ENCODE data around the gene SPATA32.
A peak's percentile ranks its signal among the peaks of the same experiment; 100 is the strongest.

Gene SPATA32

GRCh38 chr17:45300060-45300751 lies 38.3 kb upstream of the SPATA32 start:
- DNase-seq (ENCODE audit: low spot score): no peak
- TF ChIP-seq, protein P1, sequence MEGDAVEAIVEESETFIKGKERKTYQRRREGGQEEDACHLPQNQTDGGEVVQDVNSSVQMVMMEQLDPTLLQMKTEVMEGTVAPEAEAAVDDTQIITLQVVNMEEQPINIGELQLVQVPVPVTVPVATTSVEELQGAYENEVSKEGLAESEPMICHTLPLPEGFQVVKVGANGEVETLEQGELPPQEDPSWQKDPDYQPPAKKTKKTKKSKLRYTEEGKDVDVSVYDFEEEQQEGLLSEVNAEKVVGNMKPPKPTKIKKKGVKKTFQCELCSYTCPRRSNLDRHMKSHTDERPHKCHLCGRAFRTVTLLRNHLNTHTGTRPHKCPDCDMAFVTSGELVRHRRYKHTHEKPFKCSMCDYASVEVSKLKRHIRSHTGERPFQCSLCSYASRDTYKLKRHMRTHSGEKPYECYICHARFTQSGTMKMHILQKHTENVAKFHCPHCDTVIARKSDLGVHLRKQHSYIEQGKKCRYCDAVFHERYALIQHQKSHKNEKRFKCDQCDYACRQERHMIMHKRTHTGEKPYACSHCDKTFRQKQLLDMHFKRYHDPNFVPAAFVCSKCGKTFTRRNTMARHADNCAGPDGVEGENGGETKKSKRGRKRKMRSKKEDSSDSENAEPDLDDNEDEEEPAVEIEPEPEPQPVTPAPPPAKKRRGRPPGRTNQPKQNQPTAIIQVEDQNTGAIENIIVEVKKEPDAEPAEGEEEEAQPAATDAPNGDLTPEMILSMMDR (IDR thresholded peaks at IDR 0.05; ENCODE audit: extremely low read depth, missing control alignments): no peak

GRCh38 chr17:45299361-45299760 lies 37.5 kb upstream of the SPATA32 start:
- TF ChIP-seq, protein P1 (IDR thresholded peaks at IDR 0.05; ENCODE audit: extremely low read depth, missing control alignments): no peak
- DNase-seq (ENCODE audit: low spot score): no peak

GRCh38 chr17:45298546-45299285 lies 36.8 kb upstream of the SPATA32 start:
- DNase-seq (ENCODE audit: low spot score): no peak
- TF ChIP-seq, protein P1 (IDR thresholded peaks at IDR 0.05; ENCODE audit: extremely low read depth, missing control alignments): no peak

DNA sequence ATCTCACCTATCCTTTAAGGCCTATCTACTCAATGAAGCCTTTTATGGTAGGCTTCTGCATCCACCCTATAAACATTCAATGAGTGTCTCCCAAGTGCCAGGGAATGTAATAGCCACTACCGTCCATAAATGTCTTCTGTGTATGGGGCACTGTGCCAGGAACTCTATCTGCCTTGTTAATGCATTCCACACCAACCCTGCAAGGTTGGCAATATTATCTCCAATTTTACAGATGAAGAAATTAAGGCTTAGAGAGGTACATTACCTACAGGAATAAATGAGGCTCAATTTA lies 34.9 kb upstream of the SPATA32 start:
- DNase-seq (ENCODE audit: low spot score): no peak

GRCh38 chr17:45296003-45296832 lies 34.3 kb upstream of the SPATA32 start:
- DNase-seq (ENCODE audit: low spot score): peak; percentile 55
- TF ChIP-seq, protein P1 (IDR thresholded peaks at IDR 0.05; ENCODE audit: extremely low read depth, missing control alignments): no peak

More for the DNA sequence above, 34.9 kb upstream of the SPATA32 start:
- TF ChIP-seq, protein P1 (IDR thresholded peaks at IDR 0.05; ENCODE audit: extremely low read depth, missing control alignments): no peak

GRCh38 chr17:45294506-45294905 lies 32.6 kb upstream of the SPATA32 start:
- TF ChIP-seq, protein P1 (IDR thresholded peaks at IDR 0.05; ENCODE audit: extremely low read depth, missing control alignments): no peak
- no peak for DNase-seq (ENCODE audit: low spot score)
